GM23338 (cell line): ENCODE data around the gene RWDD4. TPM values are rescaled to one million over a fixed set of nuclear protein-coding genes. Genes with fewer than 3 reads are reported as not detected.
"Not testable (repeated sequence)": the region's sequence is repeated elsewhere in the genome, so short reads cannot be mapped to it uniquely, and the experiment has no call there.

Experiments used
- ATAC-seq: fragments of 200-7000 bp; cut with Tn5 transposase; 3 replicates; pipeline ENCODE4 v1.9.1; 2020
- DNase-seq: peaks from one replicate; pipeline ENCODE4 v3.0.0-alpha.2; 2015; ENCODE audit warnings: low spot score
- H2AFZ ChIP-seq: fragments of 200-600 bp; sonication (generic); 2 replicates; pipeline ENCODE4 v1.8.0; 2016; ENCODE audit warnings: antibody characterized with exemption, mild to moderate bottlenecking, moderate library complexity
- H3F3A ChIP-seq: fragments of 200-600 bp; sonication (generic); replicated peaks from 2 replicates; pipeline ENCODE4 v1.8.0; 2017; ENCODE audit warnings: antibody characterized with exemption, mixed run types, low read depth
- H3K27ac ChIP-seq: fragments of 200-600 bp; sonication (generic); 2 replicates; pipeline ENCODE4 v1.6.1; 2016; ENCODE audit warnings: low read depth
- H3K27me3 ChIP-seq: fragments of 200-600 bp; sonication (generic); 2 replicates; pipeline ENCODE4 v1.8.0; 2016; ENCODE audit warnings: mild to moderate bottlenecking, mixed run types, moderate library complexity; ENCODE audit not compliant: insufficient read depth
- H3K36me3 ChIP-seq: fragments of 200-600 bp; sonication (generic); 2 replicates; pipeline ENCODE4 v1.8.0; 2016; ENCODE audit warnings: mild to moderate bottlenecking; ENCODE audit not compliant: insufficient read depth
- H3K4me1 ChIP-seq: fragments of 200-600 bp; sonication (generic); 2 replicates; pipeline ENCODE4 v1.8.0; 2016; ENCODE audit warnings: mild to moderate bottlenecking, moderate library complexity; ENCODE audit not compliant: insufficient read depth
- H3K4me2 ChIP-seq: fragments of 200-600 bp; sonication (generic); 2 replicates; pipeline ENCODE4 v1.7.1; 2017; ENCODE audit warnings: mixed run types
- H3K4me3 ChIP-seq: fragments of 200-600 bp; sonication (generic); 2 replicates; pipeline ENCODE4 v1.6.1; 2016; ENCODE audit warnings: mixed run types
- H3K79me2 ChIP-seq: fragments of 200-600 bp; sonication (generic); replicated peaks from 2 replicates; pipeline ENCODE4 v1.8.0; 2017; ENCODE audit warnings: mild to moderate bottlenecking; ENCODE audit not compliant: insufficient read depth
- H3K9me2 ChIP-seq: fragments of 200-600 bp; sonication (generic); 2 replicates; pipeline ENCODE4 v1.8.0; 2017; ENCODE audit not compliant: insufficient read depth
- H4K20me1 ChIP-seq: fragments of 200-600 bp; sonication (generic); replicated peaks from 2 replicates; pipeline ENCODE4 v1.8.0; 2017; ENCODE audit warnings: mild to moderate bottlenecking; ENCODE audit not compliant: insufficient read depth
- H3K27ac Mint-ChIP-seq: 2 replicates; pipeline ENCODE4 v1.8.0; 2020; ENCODE audit warnings: inconsistent platforms, mild to moderate bottlenecking, moderate library complexity, mixed read lengths
- H3K27me3 Mint-ChIP-seq: 3 replicates; pipeline ENCODE4 v1.8.0; 2022; ENCODE audit warnings: low read depth, mild to moderate bottlenecking, moderate library complexity, mixed read lengths, inconsistent platforms; ENCODE audit not compliant: insufficient read depth, poor library complexity
- H3K36me3 Mint-ChIP-seq: 3 replicates; pipeline ENCODE4 v1.8.0; 2021; ENCODE audit warnings: low read depth, mild to moderate bottlenecking, inconsistent platforms, moderate library complexity, mixed read lengths
- H3K4me1 Mint-ChIP-seq: 3 replicates; pipeline ENCODE4 v1.8.0; 2020; ENCODE audit warnings: mild to moderate bottlenecking, inconsistent platforms, mixed read lengths
- H3K4me3 Mint-ChIP-seq: 3 replicates; pipeline ENCODE4 v1.8.0; 2021; ENCODE audit warnings: moderate library complexity, mild to moderate bottlenecking, inconsistent platforms, mixed read lengths
- H3K9me3 Mint-ChIP-seq: 3 replicates; pipeline ENCODE4 v1.8.0; 2020; ENCODE audit warnings: moderate library complexity, mild to moderate bottlenecking, inconsistent platforms, mixed read lengths
- CREB1 ChIP-seq: fragments of 250-450 bp; sonication (Bioruptor Pico); IDR thresholded peaks from 2 replicates; pipeline ENCODE4 v1.5.0; 2020; ENCODE audit warnings: low read depth, mild to moderate bottlenecking, moderate library complexity
- EZH2phosphoT487 ChIP-seq: fragments of 200-600 bp; sonication (generic); IDR thresholded peaks from one replicate; pipeline ENCODE4 v1.8.1; 2018; ENCODE audit warnings: antibody characterized with exemption; ENCODE audit not compliant: unreplicated experiment
- JUNB ChIP-seq: IDR thresholded peaks from one replicate; pipeline ENCODE4 v1.6.1; 2016; ENCODE audit warnings: antibody characterized with exemption; ENCODE audit not compliant: unreplicated experiment
- NANOG ChIP-seq: IDR thresholded peaks from 2 replicates; pipeline ENCODE4 v1.6.1; 2016; ENCODE audit warnings: antibody characterized with exemption, borderline replicate concordance
- ZNF114 ChIP-seq: fragments of 250-450 bp; sonication (Bioruptor Pico); IDR thresholded peaks from 2 replicates; pipeline ENCODE4 v1.5.0; 2020; ENCODE audit warnings: mild to moderate bottlenecking, moderate library complexity
- ZNF331 ChIP-seq: fragments of 250-450 bp; sonication (Bioruptor Pico); IDR thresholded peaks from 2 replicates; pipeline ENCODE4 v1.5.0; 2020; ENCODE audit warnings: low read depth, mild to moderate bottlenecking, moderate library complexity
- ZNF462 ChIP-seq: fragments of 250-450 bp; sonication (Bioruptor Pico); IDR thresholded peaks from 2 replicates; pipeline ENCODE4 v1.5.0; 2020; ENCODE audit warnings: mild to moderate bottlenecking, moderate library complexity
- polyA plus RNA-seq: library from polyadenylated mRNA; unstranded; fragments of >200 nt; fragmentation: Nextera tagmentation; extraction: Ambion mirVana; gene quantifications from 2 replicates; pipeline ENCODE4 v1.2.1, GENCODE V29; 2016
- total RNA-seq: library from RNA; depleted of rRNA; stranded (reverse); fragments of >200 nt; shearing (Covaris generic); gene quantifications from 2 replicates; pipeline ENCODE4 v1.2.3, GENCODE V29; 2014

The RWDD4 gene
- total and polyA plus RNA-seq, 2 experiments from 2014 or later: 22.4 to 28.9 TPM

- TF ChIP-seq ZNF462 (CRISPR knock-in tag): no peak
- TF ChIP-seq ZNF114: no peak
- no peak for TF ChIP-seq JUNB
These were observed 30.9 kb downstream of the RWDD4 start (continued) for GRCh38 chr4:183627979-183628588.

- not testable (repeated sequence) for H3K4me2 ChIP-seq, H3K4me1 Mint-ChIP-seq, H3K36me3 ChIP-seq, H3K36me3 Mint-ChIP-seq, H3K4me3 Mint-ChIP-seq, H3K27ac ChIP-seq, H3K79me2 ChIP-seq, H3K27ac Mint-ChIP-seq, H3K27me3 Mint-ChIP-seq, H3F3A ChIP-seq, H3K4me3 ChIP-seq, H3K4me1 ChIP-seq, H4K20me1 ChIP-seq, H3K27me3 ChIP-seq, ATAC-seq, H3K9me3 Mint-ChIP-seq, H3K9me2 ChIP-seq, DNase-seq
- H2AFZ ChIP-seq: peak overlapping the region; percentile 18; the same call in 1 of the 2 replicates
These were observed 31.7 kb downstream of the RWDD4 start for GRCh38 chr4:183627286-183627685.

- no peaks in the 10 kb centered on the region for H3F3A ChIP-seq
- H3K4me2 ChIP-seq: no peak overlapping the region
- H3K27me3 ChIP-seq: no peaks in the 10 kb centered on the region
- H3K79me2 ChIP-seq: no peaks in the 10 kb centered on the region
- no peaks in the 10 kb centered on the region for H3K9me2 ChIP-seq
- no peak overlapping the region for H3K4me3 ChIP-seq
- Mint-ChIP-seq H3K4me3 (no peak overlapping the region), H3K27me3 (peaks cover 6% of the 10 kb centered on the region), H3K9me3 (no peaks in the 10 kb centered on the region), H3K36me3 (no peaks in the 10 kb centered on the region), H3K27ac (no peak overlapping the region), H3K4me1 (no peaks in the 10 kb centered on the region)
- no peak overlapping the region for H3K27ac ChIP-seq
- no peaks in the 10 kb centered on the region for H3K36me3 ChIP-seq
- no peaks in the 10 kb centered on the region for H3K4me1 ChIP-seq
- 0 out of 2 replicates have a peak overlapping the region, but pooled peaks have one; percentile 38 for H2AFZ ChIP-seq
- DNase-seq (no peak), ATAC-seq (no peak)
- H4K20me1 ChIP-seq: no peaks in the 10 kb centered on the region
- TF ChIP-seq CREB1 (CRISPR knock-in tag) (no peak), ZNF114 (no peak), ZNF331 (CRISPR knock-in tag) (no peak), NANOG (no peak), EZH2phosphoT487 (no peak)
These were observed 32.8 kb downstream of the RWDD4 start for GRCh38 chr4:183626168-183626567.
